Measurements from ENCODE around the gene ZFHX3.

The ZFHX3 gene

DNA sequence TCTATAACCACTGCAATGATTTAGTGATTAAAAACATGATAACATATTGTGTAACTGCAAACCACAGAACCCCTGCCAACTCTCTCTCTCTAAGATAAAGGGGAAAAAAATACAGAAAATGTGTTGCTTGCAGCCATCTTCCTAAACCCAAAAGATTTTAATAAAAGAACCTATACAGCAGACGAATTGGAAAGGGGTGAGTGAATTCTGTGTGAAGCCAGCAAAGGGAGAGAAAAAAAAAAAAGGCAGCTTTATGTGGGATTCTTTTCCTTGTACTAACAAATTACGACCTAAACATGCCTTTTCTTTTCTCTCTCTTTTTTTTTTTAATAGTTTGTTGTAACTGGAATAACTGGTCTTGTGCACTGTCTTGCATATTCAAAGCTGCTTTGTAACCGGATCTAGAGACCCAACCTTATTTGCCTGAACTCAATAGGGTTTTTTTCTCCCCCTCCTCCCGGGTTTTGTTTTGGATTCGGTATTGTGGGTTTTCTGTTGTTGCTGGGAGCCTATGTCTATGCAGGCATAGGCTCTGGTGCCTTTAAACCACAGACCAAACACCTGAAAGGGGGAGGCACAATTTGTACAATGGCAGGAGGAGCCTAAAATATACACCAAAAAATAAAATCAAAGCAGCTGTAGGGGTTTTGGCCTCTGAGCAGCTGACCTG is 7.0 kb upstream of the ZFHX3 start:
- no peak for DNase-seq

DNA sequence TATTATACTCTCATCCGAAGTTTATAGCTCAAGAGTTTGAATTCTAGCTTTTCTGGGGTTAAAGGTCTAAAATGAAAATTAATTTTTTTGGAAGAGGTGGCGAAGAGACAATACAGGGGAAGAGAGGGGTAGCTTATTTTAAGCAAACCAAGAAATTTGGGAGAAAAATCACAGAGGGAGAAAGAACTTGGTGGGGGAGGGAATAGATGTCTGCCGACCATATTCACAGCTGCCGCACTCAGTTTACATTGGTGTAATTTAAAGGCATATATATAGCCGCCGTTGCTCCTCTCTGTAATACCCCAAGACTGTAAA is 6.5 kb upstream of the ZFHX3 start:
- no peak for DNase-seq

- no peak for DNase-seq
These were observed 6.2 kb upstream of the ZFHX3 start for GRCh38 chr16:73054125-73054484.

GRCh38 chr16:73053364-73054124 is 5.6 kb upstream of the ZFHX3 start:
- DNase-seq, result no peak

DNA sequence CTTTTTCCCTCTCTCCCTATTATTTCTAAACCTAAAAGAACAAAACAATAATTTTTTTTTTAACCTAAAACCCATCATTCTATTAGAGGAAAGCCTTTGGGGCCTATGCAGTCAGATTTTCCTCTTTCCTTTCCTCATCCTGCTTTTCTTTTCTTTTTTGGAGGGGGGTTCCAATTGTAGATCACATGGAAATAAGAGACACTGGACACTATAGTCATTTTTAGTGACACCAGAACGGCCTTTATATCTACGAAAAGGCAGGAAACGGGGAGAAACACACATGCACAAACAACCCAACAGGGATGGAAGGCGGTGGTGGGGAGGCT is 5.1 kb upstream of the ZFHX3 start:
- no peak for DNase-seq

DNA sequence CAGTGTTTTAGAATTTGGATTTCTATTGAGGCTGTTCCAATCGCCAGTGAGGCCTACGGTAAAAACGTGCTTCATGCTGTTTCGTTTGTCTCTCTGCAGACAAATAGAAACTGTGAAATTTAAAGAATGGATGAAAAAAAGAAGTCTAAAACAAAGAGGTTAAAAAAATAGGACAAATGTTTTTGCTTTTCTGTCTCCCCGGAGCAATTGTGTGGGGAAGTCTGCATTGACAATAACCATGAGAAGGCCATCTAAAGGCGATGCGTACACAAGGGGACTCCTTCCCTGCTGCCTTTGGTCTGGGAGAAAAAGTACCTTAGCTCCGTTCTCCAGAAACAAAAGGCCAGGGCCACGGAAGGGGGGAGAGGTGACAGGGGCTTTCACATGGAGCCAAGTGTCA is 4.6 kb upstream of the ZFHX3 start:
- no peak for DNase-seq

GRCh38 chr16:73051961-73052360 is 4.0 kb upstream of the ZFHX3 start:
- no peak for DNase-seq

- no peak for DNase-seq
These were observed 3.3 kb upstream of the ZFHX3 start for GRCh38 chr16:73051226-73051625.

- DNase-seq, result no peak
These were observed 2.5 kb upstream of the ZFHX3 start for GRCh38 chr16:73050201-73051099.

GRCh38 chr16:73049511-73049910 is 1.6 kb upstream of the ZFHX3 start:
- DNase-seq, result no peak

DNA sequence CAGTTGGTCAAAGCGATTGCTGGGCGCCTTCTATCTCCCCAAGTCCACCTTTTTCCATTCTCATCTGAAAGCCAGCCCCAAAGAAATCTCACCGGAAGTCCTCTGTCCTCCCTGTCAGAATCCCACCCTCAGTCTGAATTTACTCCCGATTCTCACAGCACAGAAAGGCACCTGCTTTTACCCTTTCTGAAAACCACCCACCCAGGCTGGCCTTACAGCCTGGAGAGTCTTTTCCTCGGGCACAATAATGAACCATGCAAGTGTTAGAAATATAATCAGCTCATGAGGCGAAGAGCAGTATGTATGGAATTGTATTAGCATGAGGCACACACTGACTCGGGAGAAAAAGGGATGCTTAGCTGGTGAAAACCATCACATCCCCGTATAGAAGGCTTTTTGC is 1.2 kb upstream of the ZFHX3 start:
- DNase-seq, result no peak

GRCh38 chr16:73048292-73049080 is 558 bp upstream of the ZFHX3 start:
- peak in 1 of 2 donors; percentile 17 for DNase-seq

DNA sequence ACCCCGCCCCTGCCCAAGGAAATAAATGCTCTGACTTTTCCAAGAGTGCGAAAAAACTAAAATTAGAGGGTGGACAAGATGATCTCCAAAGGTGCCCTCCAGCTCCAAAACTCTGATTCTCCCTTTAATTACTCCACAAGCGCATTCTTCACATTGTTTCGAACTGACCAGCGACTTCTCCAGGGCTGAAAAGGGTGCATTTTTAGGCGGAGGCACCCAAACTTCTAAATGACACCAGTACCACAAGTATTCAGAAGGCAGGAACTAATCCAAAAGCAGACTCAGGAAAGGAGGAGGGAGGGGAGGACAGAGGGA is 750 bp downstream of the ZFHX3 start:
- no peak for DNase-seq

DNA sequence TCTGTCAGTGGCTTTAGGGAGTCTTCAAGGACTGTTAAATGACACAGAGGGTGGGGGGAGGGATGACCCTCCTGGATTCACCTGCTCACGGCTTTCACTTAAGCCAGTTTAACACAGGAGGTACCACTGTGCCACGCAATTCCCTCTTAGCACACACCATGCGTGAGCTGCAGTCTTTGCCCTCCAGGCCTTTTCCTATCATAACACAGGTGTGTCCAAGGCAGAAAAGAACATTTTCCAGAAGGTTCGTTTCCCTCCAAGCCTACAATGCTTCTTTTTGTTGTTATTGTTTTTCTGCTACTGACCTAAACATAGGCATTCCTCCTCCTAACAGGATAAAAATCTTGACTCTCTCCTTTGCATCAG is 1.1 kb downstream of the ZFHX3 start:
- DNase-seq, result no peak

DNA sequence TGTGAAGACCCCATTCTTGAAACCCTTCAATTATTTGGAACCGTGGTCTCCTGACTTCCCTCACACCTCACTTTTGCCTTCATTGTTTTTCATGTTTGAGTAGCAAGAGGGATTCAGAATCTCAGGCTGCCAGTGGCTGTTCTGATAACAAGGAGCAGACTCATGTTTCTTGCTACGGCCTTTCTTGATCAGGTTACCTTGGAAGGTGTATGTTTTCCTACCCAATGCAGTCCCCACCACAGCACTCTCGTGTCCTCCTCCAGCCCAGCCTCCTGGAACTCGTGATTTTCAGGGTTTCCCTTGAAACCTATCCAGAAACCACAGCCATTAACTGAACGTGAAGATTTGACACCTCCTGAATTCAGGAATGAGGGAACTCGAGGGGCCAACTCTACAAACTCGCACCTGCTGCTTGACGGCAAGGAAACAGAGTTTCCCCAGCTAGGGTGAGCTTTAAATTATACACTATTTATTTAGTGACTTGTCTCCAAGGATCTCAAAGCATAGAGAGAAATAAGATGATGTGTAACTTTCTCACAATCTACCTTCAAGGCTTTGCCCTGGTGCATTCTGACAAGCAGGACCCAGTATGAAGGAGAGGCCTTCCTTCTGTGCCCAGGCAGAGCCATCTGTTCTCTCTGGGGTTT is 1.6 kb downstream of the ZFHX3 start:
- DNase-seq, result no peak

- DNase-seq, result no peak
These were observed 4.0 kb downstream of the ZFHX3 start for GRCh38 chr16:73043828-73044467.

DNA sequence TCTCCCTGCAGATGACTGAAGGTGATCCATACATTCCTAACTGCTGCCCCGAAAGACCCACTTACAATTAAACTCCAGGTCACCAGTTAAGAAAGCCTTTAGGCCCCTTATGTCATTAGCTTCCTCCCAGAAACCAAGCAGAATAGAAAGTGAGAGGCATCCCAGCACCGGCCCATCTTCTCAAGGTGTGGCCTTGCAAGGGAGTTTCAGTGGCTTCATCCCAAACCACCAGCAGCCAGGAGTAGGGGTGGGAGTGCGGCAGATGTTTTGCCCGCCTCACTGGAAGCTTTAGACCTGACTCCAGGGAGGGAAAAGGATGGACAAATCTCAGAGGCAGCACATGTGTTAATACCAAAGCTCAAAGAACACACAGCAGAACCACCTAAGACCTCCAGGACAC is 5.1 kb downstream of the ZFHX3 start:
- no peak for DNase-seq

DNA sequence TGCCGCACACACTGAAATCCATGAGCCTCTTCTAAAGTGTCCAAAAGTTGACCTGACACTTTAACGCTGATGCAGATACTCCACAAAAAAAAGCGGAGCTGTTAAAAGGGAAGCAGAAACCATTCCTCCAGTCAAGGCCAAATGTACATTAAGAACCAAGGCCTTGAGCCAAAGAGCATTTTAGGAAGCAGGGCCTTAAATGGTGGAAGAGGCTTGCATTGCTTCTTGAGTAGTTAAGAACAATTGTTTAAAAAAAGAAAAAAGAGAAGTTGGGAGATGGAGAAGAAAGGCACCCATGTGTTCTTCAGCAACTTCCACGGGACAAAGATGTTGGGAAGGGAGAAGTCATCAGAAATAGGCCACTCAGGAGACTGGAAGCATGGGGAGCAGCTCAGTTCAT is 6.3 kb downstream of the ZFHX3 start:
- no peak for DNase-seq

DNA sequence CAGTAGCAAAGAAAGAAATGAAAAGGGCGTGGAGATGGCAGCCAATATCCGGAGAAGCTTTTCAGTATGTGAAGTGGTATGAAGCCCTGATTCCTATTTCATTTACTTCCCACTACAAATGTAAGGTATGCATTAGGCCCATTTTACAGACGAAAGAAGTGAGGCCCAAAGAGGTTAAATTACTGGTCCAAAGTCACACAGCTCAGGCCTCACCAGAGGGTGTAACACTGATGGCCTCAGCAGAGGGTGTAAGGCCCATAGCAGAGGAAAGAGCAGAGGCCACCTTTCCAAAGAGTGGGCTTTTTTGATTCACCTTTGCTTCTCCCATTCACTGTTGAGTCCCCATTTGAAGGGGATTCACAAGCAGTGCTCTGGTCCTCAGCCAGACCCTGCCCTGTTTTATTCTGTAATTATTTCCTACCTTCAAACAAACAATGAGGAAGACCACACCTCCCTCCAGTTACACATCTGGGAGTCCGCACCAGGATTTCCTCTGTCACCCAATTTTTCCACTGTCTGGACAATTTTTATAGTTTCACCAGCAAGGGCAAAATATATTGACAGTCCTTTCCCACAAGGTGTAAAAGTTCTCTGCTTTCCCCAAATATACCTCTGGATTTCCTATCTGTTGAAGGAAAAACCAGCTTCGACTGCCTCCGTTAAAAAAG is 7.1 kb downstream of the ZFHX3 start:
- no peak for DNase-seq

DNA sequence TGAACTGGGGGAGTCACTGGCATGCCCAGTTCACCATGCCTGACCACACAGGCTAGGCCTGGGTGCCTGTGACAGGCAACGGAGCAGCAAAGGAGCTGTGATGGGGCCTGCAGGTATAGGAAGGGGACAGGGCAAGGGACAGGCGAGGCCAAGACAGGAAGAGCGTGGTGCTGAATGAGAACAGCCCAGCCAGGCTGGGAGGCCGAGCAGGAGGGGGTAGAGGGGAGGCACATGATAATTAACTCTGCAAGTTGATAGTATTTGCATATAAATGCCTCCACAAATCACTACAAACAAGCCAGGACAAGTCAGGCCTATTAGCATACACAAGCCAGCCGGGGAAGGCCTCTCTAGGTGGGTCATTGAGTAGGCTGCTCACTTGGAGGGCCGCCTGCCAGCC is 7.8 kb downstream of the ZFHX3 start:
- no peak for DNase-seq

GRCh38 chr16:73037845-73038570 is 9.9 kb downstream of the ZFHX3 start:
- no peak for DNase-seq
